Dedifferentiated amniotic fluid mesenchymal stem cell (primary cell): Measurements from ENCODE around the gene AKR7A2.

Experiments used
- DNase-seq: peaks from one replicate; pipeline ENCODE4 v3.0.0-alpha.2; 2016; ENCODE audit errors: extremely low spot score

AKR7A2 gene

DNA sequence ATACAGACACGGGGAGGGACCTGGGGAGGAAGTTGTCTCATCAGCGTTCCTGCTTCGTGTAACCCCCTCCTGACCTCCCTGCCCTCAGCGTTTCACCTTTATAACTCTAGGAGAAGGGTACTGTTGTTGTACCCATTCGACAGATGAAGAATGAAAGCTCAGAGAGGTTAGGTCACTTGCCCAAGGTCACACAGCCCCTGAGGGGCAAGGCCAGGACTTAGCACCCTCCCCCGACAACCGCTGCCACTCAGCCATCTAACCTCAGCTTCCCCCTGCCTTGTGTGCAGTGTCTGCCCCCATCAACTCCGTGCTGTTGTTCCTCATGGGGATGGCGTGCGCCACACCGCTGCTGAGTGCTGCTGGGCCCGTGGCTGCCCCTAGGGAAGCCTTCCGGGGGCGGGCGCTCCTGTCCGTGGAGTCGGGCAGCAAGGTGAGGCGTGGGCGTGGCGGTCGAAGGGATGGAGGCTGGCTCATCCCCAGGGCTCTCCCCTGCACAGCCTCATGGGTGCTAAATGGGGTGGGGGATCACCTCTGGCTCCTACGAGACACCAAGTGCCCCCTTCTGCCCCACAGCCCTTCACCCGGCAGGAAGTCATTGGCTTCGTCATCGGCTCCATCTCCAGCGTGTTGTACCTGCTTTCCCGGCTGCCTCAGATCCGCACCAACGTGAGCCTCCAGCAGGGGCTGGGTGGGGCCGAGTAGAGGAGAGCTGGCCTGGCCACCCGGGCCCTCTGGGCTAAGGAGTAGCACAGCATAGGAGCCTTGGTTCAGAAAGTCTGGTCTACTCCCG lies 14.2 kb upstream of the AKR7A2 start:
- DNase-seq, result no peak

DNA sequence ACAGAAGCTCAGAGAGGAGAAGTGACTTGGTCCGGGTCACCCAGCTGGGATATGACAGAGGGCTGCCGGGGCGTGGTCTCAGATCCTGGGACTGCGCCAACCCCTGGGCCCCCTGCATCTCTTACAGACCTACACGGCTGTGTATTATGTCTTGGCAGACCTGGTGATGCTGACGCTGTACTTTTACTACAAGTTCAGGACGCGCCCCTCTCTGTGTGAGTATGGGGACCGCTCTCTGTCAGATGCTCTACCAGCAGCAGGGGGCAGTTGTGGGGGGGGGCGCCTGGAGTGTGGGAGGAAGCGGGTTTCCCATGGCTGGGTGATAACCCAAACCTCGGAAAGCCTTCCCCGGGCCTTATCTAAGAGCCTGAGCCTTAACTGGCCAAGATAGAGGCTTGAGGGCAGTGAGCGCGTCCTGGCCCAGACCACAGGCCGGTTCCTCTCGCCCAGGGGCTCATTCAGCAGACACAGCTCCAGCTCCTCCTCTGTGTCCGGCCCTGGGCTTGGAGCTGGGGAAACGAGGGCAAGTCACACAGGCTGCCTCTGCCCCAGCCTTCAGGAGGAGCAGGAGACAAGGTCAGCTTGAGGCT lies 13.5 kb upstream of the AKR7A2 start:
- DNase-seq, result no peak

- DNase-seq, result no peak
Observed at GRCh38 chr1:19324665-19324990, 12.7 kb upstream of the AKR7A2 start.

- no peak for DNase-seq
Observed at GRCh38 chr1:19323987-19324664, 12.2 kb upstream of the AKR7A2 start.

DNA sequence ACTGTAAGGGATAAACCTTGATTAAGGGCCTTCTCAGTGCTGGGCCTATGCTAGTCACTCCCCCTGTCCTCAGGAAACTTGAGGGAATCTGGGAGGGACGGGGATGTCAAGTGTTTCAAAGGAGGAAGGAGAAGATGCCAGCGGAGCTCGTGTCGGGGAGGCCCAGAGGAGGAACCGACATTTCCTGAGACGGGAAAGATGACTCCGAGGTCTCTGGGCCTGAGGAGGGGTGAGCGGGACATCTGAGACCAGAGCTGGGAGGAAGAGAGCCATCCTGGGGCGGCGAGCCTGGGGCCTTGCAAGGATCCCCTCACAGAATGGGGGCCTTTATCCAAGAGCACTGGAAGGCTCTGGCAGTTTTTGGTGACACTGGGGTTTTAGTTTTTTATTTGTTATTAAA lies 10.5 kb upstream of the AKR7A2 start:
- DNase-seq, result no peak

DNA sequence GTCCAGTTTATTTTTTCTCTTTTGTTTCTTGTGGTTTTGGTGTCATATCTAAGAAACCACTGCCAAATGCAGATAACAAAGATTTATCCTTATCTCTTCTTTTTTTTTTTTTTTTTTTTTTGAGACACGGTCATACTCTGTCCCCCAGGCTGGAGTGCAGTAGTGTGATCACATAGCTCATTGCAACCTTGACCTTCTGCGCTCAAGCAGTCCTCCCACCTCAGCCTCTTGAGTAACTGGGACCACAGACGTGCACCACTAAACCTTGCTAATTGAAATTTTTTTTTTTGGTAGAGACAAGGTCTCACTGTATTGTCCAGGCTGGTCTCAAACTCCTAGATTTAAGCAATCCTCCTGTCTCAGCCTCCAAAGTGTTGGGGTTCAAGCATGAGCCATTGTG lies 9.1 kb upstream of the AKR7A2 start:
- DNase-seq, result no peak

DNA sequence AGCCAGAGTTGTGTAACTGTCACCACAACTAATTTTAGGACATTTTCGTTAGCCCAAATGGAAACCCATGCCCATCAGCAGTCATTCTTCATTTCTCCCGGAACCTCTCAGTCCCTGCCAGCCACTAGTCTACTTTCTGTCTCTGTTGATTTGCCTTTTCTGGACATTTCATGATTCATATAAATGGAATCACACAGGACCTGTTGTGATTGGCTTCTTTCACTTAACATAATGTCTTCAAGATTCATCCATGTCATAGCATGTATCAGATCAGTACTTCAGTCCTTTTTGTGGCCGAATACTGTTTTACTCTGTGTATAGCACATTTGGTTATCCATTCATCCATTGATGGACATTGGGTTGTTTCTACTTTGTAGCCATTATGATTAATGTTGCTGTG lies 7.3 kb upstream of the AKR7A2 start:
- no peak for DNase-seq

DNA sequence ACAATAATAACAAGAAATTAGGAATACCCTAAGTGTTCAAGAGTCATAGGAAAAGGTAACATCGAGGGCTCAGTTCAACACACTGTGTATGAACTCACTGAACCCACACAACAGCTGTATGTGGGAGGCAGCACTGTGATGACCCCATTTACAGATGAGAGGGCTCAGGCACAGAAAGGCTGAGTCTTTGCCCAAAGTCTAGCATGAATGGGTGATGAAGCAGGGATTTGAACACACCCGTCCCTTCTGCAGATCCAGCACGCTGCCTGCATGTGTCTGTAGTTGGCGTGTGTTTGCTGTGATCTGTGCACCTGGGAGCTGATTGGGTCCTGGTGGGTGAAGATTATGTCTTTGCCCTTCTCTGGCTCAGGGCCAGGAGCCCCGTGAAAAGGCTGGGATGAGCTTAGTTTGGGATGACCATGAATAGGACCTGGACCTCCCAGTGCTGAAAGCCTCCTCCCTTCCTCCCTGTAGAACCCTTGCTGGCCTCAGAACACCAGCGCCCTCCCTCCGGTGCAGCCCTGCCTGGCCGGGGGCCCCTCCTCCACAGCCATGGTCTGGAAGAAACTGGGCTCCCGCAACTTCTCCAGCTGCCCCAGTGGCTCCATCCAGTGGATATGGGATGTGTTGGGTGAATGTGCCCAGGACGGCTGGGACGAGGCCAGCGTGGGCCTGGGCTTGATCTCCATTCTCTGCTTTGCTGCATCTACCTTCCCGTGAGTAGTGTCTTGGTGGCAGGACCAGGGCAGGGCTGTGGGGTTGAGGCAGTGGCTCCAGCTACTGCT lies 5.4 kb upstream of the AKR7A2 start:
- DNase-seq, result no peak

- no peak for DNase-seq
Observed at GRCh38 chr1:19315378-19316198, 3.6 kb upstream of the AKR7A2 start.

GRCh38 chr1:19313961-19314882 lies 2.3 kb upstream of the AKR7A2 start:
- no peak for DNase-seq

DNA sequence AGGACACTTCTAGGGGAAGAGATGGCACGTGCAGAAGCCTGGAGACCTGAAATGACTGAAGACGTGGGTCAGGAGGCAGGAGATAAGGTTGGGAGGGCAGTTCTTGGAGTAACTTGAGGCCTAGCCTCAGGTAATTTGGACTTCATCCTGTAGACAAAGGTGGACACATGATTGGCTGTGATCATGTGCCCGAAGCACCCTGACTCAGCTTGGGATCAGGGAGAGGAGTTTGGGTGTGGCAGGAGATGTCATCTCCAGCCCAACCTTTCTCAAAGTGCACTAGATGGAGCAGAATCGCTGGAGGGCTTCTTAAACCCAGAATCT lies 1.7 kb upstream of the AKR7A2 start:
- no peak for DNase-seq

DNA sequence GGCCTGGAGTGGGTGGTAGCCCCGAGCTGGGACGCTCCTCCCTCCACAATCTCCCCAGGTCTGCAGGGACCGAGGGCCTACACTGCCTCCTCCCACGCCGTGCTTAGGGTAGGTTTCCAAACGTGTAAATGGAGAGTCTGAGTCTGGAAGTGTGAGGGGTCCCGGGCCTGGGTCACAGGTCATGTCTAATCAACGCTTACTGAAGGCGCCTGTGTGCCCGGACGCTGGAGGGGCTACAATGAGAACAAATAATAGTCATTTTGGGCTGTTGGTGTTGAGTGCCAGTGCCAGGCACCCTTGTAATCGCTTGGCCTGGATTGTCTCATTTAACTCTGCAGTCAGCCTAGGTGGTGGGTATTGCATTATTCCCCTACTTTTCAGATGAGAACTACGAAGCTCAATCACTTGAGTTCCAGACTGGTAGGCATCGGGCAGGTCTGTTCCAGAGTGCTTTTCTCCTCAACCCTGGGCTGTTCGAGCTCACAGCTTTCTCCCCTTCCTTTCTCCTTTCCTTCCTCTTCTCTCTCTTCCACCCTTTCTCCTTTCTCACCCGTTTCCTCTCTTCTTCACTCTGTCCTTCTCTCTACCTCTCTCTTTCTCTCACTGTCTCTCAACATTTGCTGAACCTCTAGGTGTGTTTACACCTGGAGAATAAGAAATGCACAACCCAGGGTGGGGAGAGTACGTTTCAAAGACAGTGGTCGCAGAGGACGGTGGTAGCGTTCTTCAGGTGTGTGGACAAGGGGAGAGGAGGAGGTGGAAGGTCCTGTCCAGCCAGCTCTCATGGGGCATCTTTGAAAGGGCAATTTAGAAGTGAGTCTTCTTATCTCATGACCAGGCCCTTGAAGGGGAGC lies 1.1 kb upstream of the AKR7A2 start:
- no peak for DNase-seq

DNA sequence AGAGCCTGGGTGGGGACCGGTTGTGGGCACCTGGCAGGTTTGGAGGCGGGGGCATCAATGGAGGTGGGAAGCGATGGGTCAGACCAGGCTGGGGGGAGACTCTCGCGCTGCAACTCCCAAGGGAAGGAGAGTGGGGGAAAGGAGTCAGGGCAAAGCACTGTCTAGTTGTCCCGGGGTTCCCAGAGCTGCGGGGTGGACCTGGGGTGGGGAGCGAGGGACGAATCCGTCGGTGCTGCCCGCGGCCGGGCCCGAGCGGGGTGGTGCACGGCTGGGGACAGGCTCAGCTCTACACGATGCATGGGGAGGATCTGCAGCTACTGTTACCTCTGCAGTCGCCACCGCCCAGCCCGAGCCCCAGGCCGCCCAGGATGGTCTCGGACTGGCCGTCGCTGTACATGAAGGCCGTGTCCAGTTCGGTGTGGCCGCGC lies 427 bp downstream of the AKR7A2 start:
- DNase-seq, result no peak

DNA sequence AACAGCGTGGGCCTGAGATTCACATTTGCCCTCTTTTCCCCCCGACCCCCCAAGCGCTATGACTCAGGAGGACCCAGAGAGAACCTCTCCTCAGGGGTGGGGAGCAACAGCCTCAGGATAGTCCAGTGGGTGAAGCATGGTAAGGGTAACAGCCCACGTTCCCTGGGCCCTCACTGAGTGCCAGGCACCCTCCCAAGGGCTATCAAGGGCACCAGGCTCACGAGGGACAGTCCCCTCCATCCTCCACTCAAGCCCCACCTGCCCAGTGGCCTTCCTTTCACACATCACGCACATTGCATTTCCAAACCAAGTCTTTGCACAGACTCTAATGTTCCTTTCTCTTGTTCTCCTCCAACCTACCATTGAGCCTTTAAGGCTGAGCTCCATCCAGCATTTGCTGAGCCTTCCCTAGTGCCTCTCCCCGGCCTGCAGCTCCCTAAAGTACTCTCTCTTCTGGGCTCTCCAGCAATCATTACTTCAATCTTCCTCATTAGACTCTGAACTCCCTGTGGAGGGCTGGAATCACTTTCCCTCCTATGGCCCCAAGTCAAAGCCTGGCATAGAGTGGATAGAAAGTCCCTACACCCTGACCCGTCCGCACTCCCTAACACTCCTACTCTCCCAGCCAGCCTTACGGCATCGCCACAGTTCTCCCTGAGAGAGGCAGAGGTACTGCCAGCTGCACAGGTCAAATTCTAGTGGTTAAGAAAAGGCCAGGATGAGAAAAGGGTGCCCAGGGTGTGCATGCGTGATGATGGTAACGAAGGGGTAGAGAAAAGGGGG lies 1.0 kb downstream of the AKR7A2 start:
- DNase-seq, result no peak

DNA sequence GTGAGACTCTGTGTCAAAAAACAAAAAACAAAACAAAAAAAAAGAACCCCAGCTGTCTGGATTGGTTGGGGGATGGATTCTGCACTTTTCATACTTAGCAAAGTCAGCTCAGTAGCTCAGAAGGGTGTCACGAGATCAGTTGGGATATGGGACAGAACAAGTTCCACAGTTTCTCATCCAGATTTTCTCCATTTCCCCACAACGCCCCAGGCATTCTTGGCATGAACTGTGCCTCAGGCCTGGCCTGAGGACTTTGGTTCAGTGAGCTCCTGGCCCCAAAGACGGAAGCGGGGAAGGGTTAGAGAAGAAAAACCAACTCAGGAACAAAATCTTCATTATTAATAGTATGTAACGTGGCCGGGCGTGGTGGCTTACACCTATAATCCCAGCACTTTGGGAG lies 1.9 kb downstream of the AKR7A2 start:
- no peak for DNase-seq

DNA sequence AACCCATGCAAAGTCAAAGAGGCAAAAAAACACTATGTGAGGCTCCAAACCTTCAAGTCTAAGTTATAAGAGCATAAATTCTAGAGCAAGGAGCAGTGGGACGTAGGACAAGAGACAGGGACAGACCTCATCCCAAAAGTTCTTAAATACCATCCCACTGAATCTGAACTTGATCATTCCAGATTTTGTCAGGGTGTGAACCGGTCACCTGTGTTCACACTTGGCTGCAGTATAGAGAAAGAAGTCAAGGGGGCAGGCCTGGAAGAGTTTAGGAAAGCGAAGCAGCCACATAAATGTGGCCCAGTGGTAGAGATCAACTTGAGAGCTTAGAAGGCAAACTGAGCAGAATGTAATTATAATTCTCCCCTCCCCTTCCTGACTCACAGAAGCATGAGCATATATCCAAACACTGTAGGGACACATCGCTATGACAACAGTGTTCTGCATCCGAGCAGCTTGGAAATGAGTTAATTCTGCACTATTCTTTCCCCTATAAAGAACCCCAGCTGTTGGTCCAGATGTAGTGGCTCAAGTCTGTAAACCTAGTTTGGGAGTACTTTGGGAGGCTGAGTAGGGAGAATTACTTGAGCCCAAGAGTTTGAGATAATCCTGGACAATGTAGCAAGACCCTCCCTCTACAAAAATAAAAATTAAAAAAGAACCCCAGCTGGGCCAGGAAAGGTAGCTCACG lies 2.7 kb downstream of the AKR7A2 start:
- DNase-seq, result peak; percentile 47

GRCh38 chr1:19308509-19308907 lies 3.4 kb downstream of the AKR7A2 start:
- no peak for DNase-seq

GRCh38 chr1:19307794-19308508 lies 4.0 kb downstream of the AKR7A2 start:
- no peak for DNase-seq
